ENCODE measurements around the gene ASIC2.

DNA sequence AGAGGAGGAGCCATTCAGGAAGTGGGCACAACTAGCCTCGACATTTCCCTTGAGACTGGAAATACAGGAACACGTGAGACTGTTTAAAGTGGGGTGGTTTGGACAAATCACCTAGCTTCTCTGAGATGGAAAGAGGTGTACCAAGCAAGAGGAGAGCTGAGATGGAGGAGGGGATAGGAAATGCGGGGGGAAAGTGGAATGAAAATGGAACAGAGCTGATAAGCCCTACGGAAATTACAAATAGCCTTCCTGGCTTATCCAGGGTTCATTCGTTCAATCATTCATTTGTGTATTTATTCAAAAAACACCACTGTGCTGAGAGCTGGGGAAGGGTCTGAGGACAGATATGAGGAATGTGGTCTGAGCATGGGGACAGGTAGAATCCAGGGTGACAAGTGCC lies 64.1 kb downstream of the ASIC2 start:
- TF ChIP-seq, protein P1, sequence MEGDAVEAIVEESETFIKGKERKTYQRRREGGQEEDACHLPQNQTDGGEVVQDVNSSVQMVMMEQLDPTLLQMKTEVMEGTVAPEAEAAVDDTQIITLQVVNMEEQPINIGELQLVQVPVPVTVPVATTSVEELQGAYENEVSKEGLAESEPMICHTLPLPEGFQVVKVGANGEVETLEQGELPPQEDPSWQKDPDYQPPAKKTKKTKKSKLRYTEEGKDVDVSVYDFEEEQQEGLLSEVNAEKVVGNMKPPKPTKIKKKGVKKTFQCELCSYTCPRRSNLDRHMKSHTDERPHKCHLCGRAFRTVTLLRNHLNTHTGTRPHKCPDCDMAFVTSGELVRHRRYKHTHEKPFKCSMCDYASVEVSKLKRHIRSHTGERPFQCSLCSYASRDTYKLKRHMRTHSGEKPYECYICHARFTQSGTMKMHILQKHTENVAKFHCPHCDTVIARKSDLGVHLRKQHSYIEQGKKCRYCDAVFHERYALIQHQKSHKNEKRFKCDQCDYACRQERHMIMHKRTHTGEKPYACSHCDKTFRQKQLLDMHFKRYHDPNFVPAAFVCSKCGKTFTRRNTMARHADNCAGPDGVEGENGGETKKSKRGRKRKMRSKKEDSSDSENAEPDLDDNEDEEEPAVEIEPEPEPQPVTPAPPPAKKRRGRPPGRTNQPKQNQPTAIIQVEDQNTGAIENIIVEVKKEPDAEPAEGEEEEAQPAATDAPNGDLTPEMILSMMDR (IDR thresholded peaks at IDR 0.05; ENCODE audit: insufficient read depth, low read length): no peak
- no peak for TF ChIP-seq GABPA (IDR thresholded peaks at IDR 0.05; ENCODE audit: low read depth)

Measured in HL-60 (cell line).